Measurements from ENCODE around the gene ZSCAN4. TPM values are rescaled to one million over a fixed set of nuclear protein-coding genes. Genes with fewer than 3 reads are reported as not detected.

Gene ZSCAN4
- total RNA-seq, 1 experiment from 2014 or later, result not detected

DNA sequence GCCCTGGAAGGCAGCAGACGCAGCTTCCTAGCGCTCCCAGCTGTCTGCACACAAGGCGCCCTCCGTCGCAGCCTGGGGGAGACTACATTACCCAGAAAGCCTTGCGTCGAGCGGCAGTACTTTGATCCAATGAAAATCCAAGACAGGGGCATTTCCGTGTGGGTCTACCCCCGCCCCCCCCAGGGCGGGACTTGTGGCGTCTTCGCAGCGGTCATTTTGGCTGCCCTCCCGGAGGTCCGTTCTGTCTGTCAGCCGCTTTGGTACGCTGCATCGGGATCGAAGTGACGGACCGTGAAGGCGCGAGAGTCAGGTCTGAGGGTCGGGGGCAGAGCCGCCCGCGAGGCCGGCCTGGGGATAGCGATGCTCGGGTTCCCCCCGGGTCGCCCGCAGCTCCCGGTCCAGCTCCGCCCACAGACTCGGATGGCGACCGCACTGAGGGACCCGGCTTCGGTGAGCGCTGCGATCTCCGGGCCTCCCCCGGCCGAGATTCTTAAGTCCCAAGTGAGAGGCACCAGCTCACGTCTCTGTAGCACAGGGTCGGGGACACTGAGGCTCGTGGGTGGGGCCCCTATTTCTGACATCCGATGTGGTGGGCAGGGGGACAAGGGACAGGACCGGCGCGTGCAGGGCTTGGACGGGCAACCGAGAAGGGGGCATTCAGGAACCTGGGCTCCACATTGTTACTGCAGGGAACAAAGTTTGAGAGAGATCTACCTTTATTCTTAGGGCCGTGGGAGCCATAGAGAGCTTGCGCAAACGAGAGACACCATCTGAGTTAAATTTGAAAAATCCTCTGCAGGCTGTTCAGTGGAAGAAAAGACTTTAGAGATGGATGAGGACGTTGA lies 35.5 kb upstream of the ZSCAN4 start, which contains the start of gene ZNF211:
Gene ZNF211, plus strand, starts transcription at position 182 of the 845 bp plus-strand sequence. Its CDS starts 179 bp downstream, at position 361.
- Histone ChIP-seq H3K9me2 (replicated peaks; ENCODE audit: low read length) (no peaks in the 10 kb centered on the region), H3K79me2 (ENCODE audit: low read length) (no peaks in the 10 kb centered on the region), H3K27ac (ENCODE audit: low read length) (no peak within 1 kb of the TSS), H2AFZ (ENCODE audit: low read length) (peak within 1 kb of the TSS; percentile 99), H3K27me3 (ENCODE audit: low read length) (no peaks in the 10 kb centered on the region), H3F3A (ENCODE audit: low read length, unreplicated experiment) (no peaks in the 10 kb centered on the region), H3K4me1 (ENCODE audit: insufficient read depth, low read length) (peaks cover 6% of the 10 kb centered on the region; the same call in 1 of the 2 replicates), H3K4me2 (ENCODE audit: low read length) (peak within 1 kb of the TSS; percentile 90), H3K9me3 (ENCODE audit: low read length) (peaks cover 26% of the 10 kb centered on the region), H4K20me1 (ENCODE audit: low read length) (no peaks in the 10 kb centered on the region), H3K36me3 (ENCODE audit: low read depth, low read length) (peaks cover 41% of the 10 kb centered on the region), H3K4me3 (ENCODE audit: low read length) (peak within 1 kb of the TSS; percentile 86), H3K9ac (ENCODE audit: low read length) (peak within 1 kb of the TSS; percentile 70)
- TSS peak; percentile 41 for BruUV-seq (replicated peaks)
- peak; percentile 97 for DNase-seq
- intact Hi-C loops (cut with micrococcal nuclease), result loop anchor here (10.0 kb wide), 1 partner anchor 182 kb away; the partner anchor contains the start of gene ZNF552
- ATAC-seq, result peak; percentile 99
- ChIA-PET POLR2A (ENCODE audit: unreplicated experiment) (interaction anchor here (0.5 to 0.8 kb wide), 3 partner anchors 19 to 49 kb away, joined by 3 to 5 read pairs (median 3); partner anchors contain the start of gene ZNF134), CTCF (no interaction called here)
- TF ChIP-seq EZH2 (IDR thresholded peaks at IDR 0.05; ENCODE audit: low read length, unreplicated experiment) (no peak), EZH2phosphoT487 (IDR thresholded peaks at IDR 0.05; ENCODE audit: borderline replicate concordance, low read length) (no peak)
- TF ChIP-seq, protein P1, sequence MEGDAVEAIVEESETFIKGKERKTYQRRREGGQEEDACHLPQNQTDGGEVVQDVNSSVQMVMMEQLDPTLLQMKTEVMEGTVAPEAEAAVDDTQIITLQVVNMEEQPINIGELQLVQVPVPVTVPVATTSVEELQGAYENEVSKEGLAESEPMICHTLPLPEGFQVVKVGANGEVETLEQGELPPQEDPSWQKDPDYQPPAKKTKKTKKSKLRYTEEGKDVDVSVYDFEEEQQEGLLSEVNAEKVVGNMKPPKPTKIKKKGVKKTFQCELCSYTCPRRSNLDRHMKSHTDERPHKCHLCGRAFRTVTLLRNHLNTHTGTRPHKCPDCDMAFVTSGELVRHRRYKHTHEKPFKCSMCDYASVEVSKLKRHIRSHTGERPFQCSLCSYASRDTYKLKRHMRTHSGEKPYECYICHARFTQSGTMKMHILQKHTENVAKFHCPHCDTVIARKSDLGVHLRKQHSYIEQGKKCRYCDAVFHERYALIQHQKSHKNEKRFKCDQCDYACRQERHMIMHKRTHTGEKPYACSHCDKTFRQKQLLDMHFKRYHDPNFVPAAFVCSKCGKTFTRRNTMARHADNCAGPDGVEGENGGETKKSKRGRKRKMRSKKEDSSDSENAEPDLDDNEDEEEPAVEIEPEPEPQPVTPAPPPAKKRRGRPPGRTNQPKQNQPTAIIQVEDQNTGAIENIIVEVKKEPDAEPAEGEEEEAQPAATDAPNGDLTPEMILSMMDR (conservative IDR thresholded peaks at IDR 0.05; ENCODE audit: low read depth, low read length), result no peak

- Histone ChIP-seq H3K9me3 (ENCODE audit: low read length) (peaks cover 31% of the 10 kb centered on the region), H3F3A (ENCODE audit: low read length, unreplicated experiment) (no peaks in the 10 kb centered on the region), H3K4me2 (ENCODE audit: low read length) (peak overlapping the region; percentile 90), H3K9me2 (replicated peaks; ENCODE audit: low read length) (no peaks in the 10 kb centered on the region), H2AFZ (ENCODE audit: low read length) (peak overlapping the region; percentile 99), H3K36me3 (ENCODE audit: low read depth, low read length) (peaks cover 47% of the 10 kb centered on the region), H3K9ac (ENCODE audit: low read length) (peak overlapping the region; percentile 70), H4K20me1 (ENCODE audit: low read length) (no peaks in the 10 kb centered on the region), H3K27me3 (ENCODE audit: low read length) (no peaks in the 10 kb centered on the region), H3K4me1 (ENCODE audit: insufficient read depth, low read length) (peaks cover 6% of the 10 kb centered on the region; the same call in 1 of the 2 replicates), H3K4me3 (ENCODE audit: low read length) (peak overlapping the region; percentile 86), H3K79me2 (ENCODE audit: low read length) (no peaks in the 10 kb centered on the region), H3K27ac (ENCODE audit: low read length) (no peak overlapping the region)
- DNase-seq (no peak), ATAC-seq (0 out of 2 replicates have a peak, but pooled peaks have one; percentile 2)
- no TSS peak for BruUV-seq (replicated peaks)
- intact Hi-C loops (cut with micrococcal nuclease), result loop anchor here (10.0 kb wide), 1 partner anchor 181 kb away; the partner anchor contains the start of gene ZNF552
- ChIA-PET POLR2A (ENCODE audit: unreplicated experiment) (interaction anchor here (0.6 kb wide), 1 partner anchor 49 kb away, joined by 5 read pairs; no protein-coding TSS in a partner anchor), CTCF (no interaction called here)
- TF ChIP-seq, protein P1 (conservative IDR thresholded peaks at IDR 0.05; ENCODE audit: low read depth, low read length), result no peak
- TF ChIP-seq EZH2phosphoT487 (IDR thresholded peaks at IDR 0.05; ENCODE audit: borderline replicate concordance, low read length) (no peak), EZH2 (IDR thresholded peaks at IDR 0.05; ENCODE audit: low read length, unreplicated experiment) (no peak)
Observed at GRCh38 chr19:57633832-57634131, 35.0 kb upstream of the ZSCAN4 start.

Data from PC-3 (cell line).